SK-N-SH treated with all-trans-retinoic acid at 6 μM for 48 hours (cell line): ENCODE measurements around the gene FTO.

ENCODE experiments used
- ATAC-seq: fragments of 200-7000 bp; cut with Tn5 transposase; 3 replicates; pipeline ENCODE4 v1.9.1; 2020; ENCODE audit warnings: mild to moderate bottlenecking, moderate library complexity
- ARNTL ChIP-seq: fragments of 450-650 bp; formaldehyde crosslinking; IDR thresholded peaks from 2 replicates; pipeline ENCODE4 v1.5.0; 2020; ENCODE audit warnings: low read depth, mild to moderate bottlenecking, moderate library complexity, borderline replicate concordance
- CREB5 ChIP-seq: fragments of 250-450 bp; sonication (Bioruptor Pico); IDR thresholded peaks from 2 replicates; pipeline ENCODE4 v1.5.1; 2020; ENCODE audit warnings: low read depth, mild to moderate bottlenecking, moderate library complexity
- CSDC2 ChIP-seq: fragments of 250-450 bp; sonication (Bioruptor Pico); IDR thresholded peaks from 2 replicates; pipeline ENCODE4 v1.5.0; 2020; ENCODE audit warnings: mild to moderate bottlenecking, moderate library complexity
- CSRNP3 ChIP-seq: fragments of 250-450 bp; sonication (Bioruptor Pico); IDR thresholded peaks from 2 replicates; pipeline ENCODE4 v1.5.1; 2021; ENCODE audit warnings: mild to moderate bottlenecking, moderate library complexity
- ESRRG ChIP-seq: fragments of 250-450 bp; sonication (Bioruptor Pico); IDR thresholded peaks from 2 replicates; pipeline ENCODE4 v1.6.1; 2021; ENCODE audit warnings: mild to moderate bottlenecking
- ISL1 ChIP-seq: fragments of 250-450 bp; sonication (Bioruptor Pico); IDR thresholded peaks from 2 replicates; pipeline ENCODE4 v2.1.2; 2022; ENCODE audit warnings: mild to moderate bottlenecking, moderate library complexity
- OSR1 ChIP-seq: fragments of 250-450 bp; sonication (Bioruptor Pico); IDR thresholded peaks from 2 replicates; pipeline ENCODE4 v1.8.0; 2022; ENCODE audit warnings: moderate library complexity, mild to moderate bottlenecking, inconsistent platforms
- PATZ1 ChIP-seq: fragments of 250-450 bp; sonication (Bioruptor Pico); IDR thresholded peaks from 2 replicates; pipeline ENCODE4 v1.8.0; 2020; ENCODE audit warnings: mild to moderate bottlenecking, moderate library complexity, borderline replicate concordance
- POU6F1 ChIP-seq: fragments of 250-450 bp; sonication (Bioruptor Pico); IDR thresholded peaks from 2 replicates; pipeline ENCODE4 v1.8.0; 2021; ENCODE audit warnings: low read depth, mild to moderate bottlenecking, moderate library complexity, borderline replicate concordance
- PPARA ChIP-seq: fragments of 250-450 bp; sonication (Bioruptor Pico); IDR thresholded peaks from 2 replicates; pipeline ENCODE4 v1.5.0; 2020; ENCODE audit warnings: mild to moderate bottlenecking, borderline replicate concordance
- RARB ChIP-seq: fragments of 250-450 bp; sonication (Bioruptor Pico); IDR thresholded peaks from 2 replicates; pipeline ENCODE4 v1.8.0; 2021; ENCODE audit warnings: mild to moderate bottlenecking, moderate library complexity
- TOX ChIP-seq: fragments of 250-450 bp; sonication (Bioruptor Pico); IDR thresholded peaks from 2 replicates; pipeline ENCODE4 v1.8.0; 2021; ENCODE audit warnings: mild to moderate bottlenecking, moderate library complexity, borderline replicate concordance
- TSHZ2 ChIP-seq: fragments of 250-450 bp; sonication (Bioruptor Pico); IDR thresholded peaks from 2 replicates; pipeline ENCODE4 v1.5.0; 2020; ENCODE audit warnings: mild to moderate bottlenecking, moderate library complexity
- ZC3H10 ChIP-seq: fragments of 250-450 bp; sonication (Bioruptor Pico); IDR thresholded peaks from 2 replicates; pipeline ENCODE4 v1.5.1; 2021; ENCODE audit warnings: mild to moderate bottlenecking, moderate library complexity
- ZFP3 ChIP-seq: fragments of 250-450 bp; sonication (Bioruptor Pico); IDR thresholded peaks from 2 replicates; pipeline ENCODE4 v1.5.0; 2020; ENCODE audit warnings: mild to moderate bottlenecking, moderate library complexity
- ZFP30 ChIP-seq: fragments of 450-650 bp; formaldehyde crosslinking; IDR thresholded peaks from 2 replicates; pipeline ENCODE4 v1.5.0; 2022; ENCODE audit warnings: mild to moderate bottlenecking, moderate library complexity
- ZNF565 ChIP-seq: fragments of 450-650 bp; formaldehyde crosslinking; conservative IDR thresholded peaks from 2 replicates; pipeline ENCODE4 v1.5.0; 2020; ENCODE audit warnings: low read depth, mild to moderate bottlenecking, moderate library complexity
- ZNF70 ChIP-seq: fragments of 450-650 bp; formaldehyde crosslinking; IDR thresholded peaks from 2 replicates; pipeline ENCODE4 v1.5.0; 2020; ENCODE audit warnings: mild to moderate bottlenecking, moderate library complexity

Gene FTO

GRCh38 chr16:53852678-53853077, 148.7 kb downstream of the FTO start:
- ATAC-seq, result no peak

GRCh38 chr16:53855056-53855455, 151.1 kb downstream of the FTO start:
- no peak for ATAC-seq
- TF ChIP-seq ZNF70 (no peak), CSRNP3 (CRISPR knock-in tag) (no peak), ZC3H10 (CRISPR knock-in tag) (no peak), TSHZ2 (CRISPR knock-in tag) (no peak), ZFP30 (CRISPR knock-in tag) (no peak), ESRRG (CRISPR knock-in tag) (no peak), OSR1 (CRISPR knock-in tag) (no peak), ISL1 (CRISPR knock-in tag) (no peak), PPARA (CRISPR knock-in tag) (no peak), ZNF565 (CRISPR knock-in tag) (no peak), CSDC2 (CRISPR knock-in tag) (no peak), CREB5 (CRISPR knock-in tag) (no peak), POU6F1 (CRISPR knock-in tag) (no peak), ARNTL (CRISPR knock-in tag) (no peak)

More at GRCh38 chr16:53852678-53853077, 148.7 kb downstream of the FTO start:
- TF ChIP-seq ZC3H10 (CRISPR knock-in tag) (no peak), TOX (CRISPR knock-in tag) (no peak), CSRNP3 (CRISPR knock-in tag) (no peak), TSHZ2 (CRISPR knock-in tag) (no peak), ISL1 (CRISPR knock-in tag) (no peak), PPARA (CRISPR knock-in tag) (no peak), ZFP3 (CRISPR knock-in tag) (no peak), CSDC2 (CRISPR knock-in tag) (no peak), PATZ1 (CRISPR knock-in tag) (no peak), RARB (no peak)
